Panc1 (cell line): Measurements from ENCODE around the gene PRKCA. TPM values are rescaled to one million over a fixed set of nuclear protein-coding genes. Genes with fewer than 3 reads are reported as not detected.
A peak's percentile ranks its signal among the peaks of the same experiment; 100 is the strongest.

Experiments used
- ATAC-seq: fragments of 200-7000 bp; cut with Tn5 transposase; 2 replicates; pipeline ENCODE4 v1.9.1; 2020; ENCODE audit warnings: mild to moderate bottlenecking, moderate library complexity
- BruUV-seq: library from RNA; stranded (reverse); fragments of 400-500 nt; replicated peaks from 2 replicates; lab custom pipeline; 2021; lab: Mats Ljungman, UMichigan
- CTCF ChIA-PET: fragments of 300-600 bp; sonication (Branson Sonifier 250); formaldehyde crosslinking; loops from one replicate; lab custom pipeline; 2022; ENCODE audit warnings: antibody characterized with exemption; lab: Charles Lee
- POLR2A ChIA-PET: fragments of 300-600 bp; sonication (Branson Sonifier 250); formaldehyde crosslinking; loops from one replicate; lab custom pipeline; 2022; ENCODE audit warnings: antibody characterized with exemption; lab: Charles Lee
- DNase-seq: peaks from one replicate; pipeline ENCODE4 v3.0.0-alpha.2; 2010; ENCODE audit warnings: low read depth, low spot score
- H3K27ac ChIP-seq: 2 replicates; pipeline ENCODE4 v1.5.1; 2011; ENCODE audit warnings: mild to moderate bottlenecking, low read length, inconsistent platforms
- H3K27me3 ChIP-seq: fragments of 200-500 bp; sonication (Bioruptor generic); 2 replicates; pipeline ENCODE4 v1.6.0; 2014; ENCODE audit warnings: low read length, inconsistent platforms; ENCODE audit not compliant: control insufficient read depth, insufficient read depth
- H3K36me3 ChIP-seq: fragments of 200-500 bp; sonication (Bioruptor generic); 2 replicates; pipeline ENCODE4 v1.5.1; 2014; ENCODE audit warnings: inconsistent platforms, mild to moderate bottlenecking, low read length, moderate library complexity; ENCODE audit not compliant: control insufficient read depth, insufficient read depth
- H3K4me1 ChIP-seq: 2 replicates; pipeline ENCODE4 v1.5.1; 2011; ENCODE audit warnings: inconsistent platforms, mild to moderate bottlenecking, low read length, moderate library complexity; ENCODE audit not compliant: control insufficient read depth, insufficient read depth
- H3K4me3 ChIP-seq, 2 experiments: 2 replicates each; pipeline ENCODE4 v1.5.1; 2011 to 2012; ENCODE audit warnings: low read depth in 2 of 2, low read length in 2 of 2, mild to moderate bottlenecking in 2 of 2, inconsistent platforms in 1 of 2, moderate library complexity in 1 of 2
- H3K9me3 ChIP-seq: fragments of 200-500 bp; sonication (Bioruptor generic); 2 replicates; pipeline ENCODE4 v1.5.1; 2014; ENCODE audit warnings: low read depth, mild to moderate bottlenecking, inconsistent platforms, low read length, moderate library complexity; ENCODE audit not compliant: control insufficient read depth, insufficient read depth
- CTCF ChIP-seq: fragments of 450-650 bp; IDR thresholded peaks from 2 replicates; pipeline ENCODE4 v1.5.1; 2017; ENCODE audit warnings: mild to moderate bottlenecking
- POLR2AphosphoS5 ChIP-seq: IDR thresholded peaks from 2 replicates; pipeline ENCODE4 v1.6.1; 2012; ENCODE audit warnings: mild to moderate bottlenecking, low read depth, low read length, moderate library complexity
- REST ChIP-seq, 2 experiments: IDR thresholded peaks; 2 replicates each; pipeline ENCODE4 v1.6.1; 2011 to 2012; ENCODE audit warnings: low read depth in 2 of 2, control low read depth in 1 of 2, low read length in 1 of 2, mild to moderate bottlenecking in 1 of 2, moderate library complexity in 1 of 2; ENCODE audit not compliant: insufficient read depth in 1 of 2
- SIN3A ChIP-seq: IDR thresholded peaks from 2 replicates; pipeline ENCODE4 v1.6.1; 2012; ENCODE audit warnings: low read depth, mild to moderate bottlenecking, low read length, moderate library complexity, borderline replicate concordance; ENCODE audit not compliant: insufficient read depth
- TCF7L2 ChIP-seq: IDR thresholded peaks from 2 replicates; pipeline ENCODE4 v1.6.1; 2011; ENCODE audit warnings: mild to moderate bottlenecking, low read depth, low read length, inconsistent platforms
- in situ Hi-C: cut with HindIII; loops from 2 replicates; pipeline ENCODE4 v1.10.0; 2016; ENCODE audit warnings: low sequenced_read_pairs, low pct_unique_long_range_greater_than_20kb
- intact Hi-C: fragments of 100-400 bp; cut with micrococcal nuclease; formaldehyde crosslinking; loops from one replicate; pipeline ENCODE4 v1.10.0; 2022; ENCODE audit not compliant: unreplicated experiment
- total RNA-seq: library from RNA; stranded (reverse); gene quantifications from one replicate; pipeline ENCODE4 v1.2.1, GENCODE V29; 2021; ENCODE audit not compliant: unreplicated experiment

PRKCA gene
- total RNA-seq, 1 experiment from 2014 or later, result 53.0 TPM

- Histone ChIP-seq H3K4me1 (peaks cover 62% of the 10 kb centered on the region), H3K36me3 (no peaks in the 10 kb centered on the region), H3K9me3 (no peaks in the 10 kb centered on the region), H3K27me3 (no peaks in the 10 kb centered on the region), H3K4me3 (no peak overlapping the region), H3K27ac (peak overlapping the region; percentile 59)
- intact Hi-C loops (no loop called here), in situ Hi-C loops (no loop called here)
- DNase-seq, result no peak
- TF ChIP-seq SIN3A, result no peak
- TF ChIP-seq CTCF, result no peak
- no peak for TF ChIP-seq REST (IDR thresholded peaks at IDR 0.05; ENCODE audit: insufficient read depth in 1 of 2, low read depth in 2 of 2, low read length in 1 of 2)
- TF ChIP-seq TCF7L2, result no peak
- TF ChIP-seq POLR2AphosphoS5, result no peak
- POLR2A ChIA-PET, result no interaction called here
- CTCF ChIA-PET, result no interaction called here
- ATAC-seq, result no peak
- BruUV-seq, result no TSS peak
These were observed 41.2 kb downstream of the PRKCA start for GRCh38 chr17:66343531-66344078.

GRCh38 chr17:66344473-66344872 lies 42.1 kb downstream of the PRKCA start:
- intact Hi-C loops, result no loop called here
- peaks cover 65% of the 10 kb centered on the region for H3K4me1 ChIP-seq
- in situ Hi-C loops, result no loop called here
- no peaks in the 10 kb centered on the region for H3K27me3 ChIP-seq
- no peak overlapping the region for H3K4me3 ChIP-seq
- POLR2A ChIA-PET, result no interaction called here
- H3K27ac ChIP-seq, result peak overlapping the region; percentile 75; the same call in 1 of the 2 replicates
- no peak for DNase-seq
- no peaks in the 10 kb centered on the region for H3K9me3 ChIP-seq
- no peak for TF ChIP-seq SIN3A
- no peak for TF ChIP-seq POLR2AphosphoS5
- TF ChIP-seq TCF7L2, result no peak
- TF ChIP-seq REST (IDR thresholded peaks at IDR 0.05; ENCODE audit: insufficient read depth in 1 of 2, low read depth in 2 of 2, low read length in 1 of 2), result no peak
- no peaks in the 10 kb centered on the region for H3K36me3 ChIP-seq
- CTCF ChIA-PET, result no interaction called here
- BruUV-seq, result no TSS peak
- ATAC-seq, result no peak
